Measurements from ENCODE around the gene HMCN1.

Gene HMCN1

GRCh38 chr1:186046437-186047211, 312.4 kb downstream of the HMCN1 start:
- no peak for TF ChIP-seq CTCF (IDR thresholded peaks at IDR 0.05)

GRCh38 chr1:186050360-186050759, 316.2 kb downstream of the HMCN1 start:
- TF ChIP-seq CTCF (IDR thresholded peaks at IDR 0.05), result no peak

- no peak for TF ChIP-seq CTCF (IDR thresholded peaks at IDR 0.05)
Measured at GRCh38 chr1:186054003-186054402, 319.8 kb downstream of the HMCN1 start.

- TF ChIP-seq CTCF (IDR thresholded peaks at IDR 0.05), result no peak
Measured at GRCh38 chr1:186054932-186055331, 320.7 kb downstream of the HMCN1 start.

GRCh38 chr1:186055846-186056245, 321.7 kb downstream of the HMCN1 start:
- no peak for TF ChIP-seq CTCF (IDR thresholded peaks at IDR 0.05)

GRCh38 chr1:186057086-186057485, 322.9 kb downstream of the HMCN1 start:
- TF ChIP-seq CTCF (IDR thresholded peaks at IDR 0.05), result no peak

GRCh38 chr1:186059311-186059710, 325.1 kb downstream of the HMCN1 start:
- TF ChIP-seq CTCF (IDR thresholded peaks at IDR 0.05), result no peak

- no peak for TF ChIP-seq CTCF (IDR thresholded peaks at IDR 0.05)
Measured at GRCh38 chr1:186059752-186060151, 325.6 kb downstream of the HMCN1 start.
